Ammon's horn (tissue), 1 donor: ENCODE results near the gene CIITA.

Experiments
- DNase-seq: peaks from one replicate; pipeline ENCODE4 v3.0.0-alpha.2; 2016; ENCODE audit warnings: low spot score

The CIITA gene

DNA sequence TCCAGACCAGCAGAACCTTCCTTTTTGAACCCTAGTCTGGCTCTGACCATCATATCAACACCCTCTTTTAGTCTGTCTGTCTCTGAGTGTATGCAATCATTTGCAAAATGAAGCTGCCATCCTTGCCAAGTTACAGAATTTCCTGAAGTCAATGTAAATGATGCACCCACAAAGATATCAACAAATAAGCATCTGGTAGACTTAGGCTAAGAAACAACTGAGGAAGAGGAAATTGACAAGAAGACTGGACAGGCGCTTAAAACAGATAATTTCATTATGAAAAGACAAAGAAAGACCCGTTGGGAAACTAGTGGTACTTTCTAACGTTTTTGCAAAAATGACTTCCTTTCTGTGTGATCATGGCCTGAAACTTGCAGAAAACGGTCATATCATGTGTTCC, 24.7 kb upstream of the CIITA start:
- DNase-seq, result no peak

DNA sequence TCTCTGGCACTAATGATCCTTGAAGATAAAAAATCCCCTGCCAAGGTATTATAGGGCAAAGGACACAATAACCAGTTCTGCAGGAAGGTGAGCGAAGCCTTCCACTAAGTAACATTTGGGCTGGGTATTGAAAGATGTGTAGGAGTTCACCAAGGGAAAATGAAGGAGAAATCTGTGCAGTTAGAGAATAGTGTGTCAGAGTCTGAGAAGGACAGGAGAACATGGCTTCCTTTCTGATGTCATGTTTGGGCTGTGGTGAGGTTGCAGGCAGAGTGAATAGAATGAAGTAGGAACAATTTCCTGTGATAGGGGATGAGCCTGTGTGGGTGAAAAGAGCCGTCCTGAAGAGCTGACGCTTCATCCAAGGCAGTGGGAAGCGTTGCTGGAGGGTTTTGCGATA, 24.1 kb upstream of the CIITA start:
- DNase-seq, result no peak

GRCh38 chr16:10856042-10856441, 21.0 kb upstream of the CIITA start:
- no peak for DNase-seq

- no peak for DNase-seq
These were observed 18.8 kb upstream of the CIITA start for GRCh38 chr16:10858203-10858602.

DNA sequence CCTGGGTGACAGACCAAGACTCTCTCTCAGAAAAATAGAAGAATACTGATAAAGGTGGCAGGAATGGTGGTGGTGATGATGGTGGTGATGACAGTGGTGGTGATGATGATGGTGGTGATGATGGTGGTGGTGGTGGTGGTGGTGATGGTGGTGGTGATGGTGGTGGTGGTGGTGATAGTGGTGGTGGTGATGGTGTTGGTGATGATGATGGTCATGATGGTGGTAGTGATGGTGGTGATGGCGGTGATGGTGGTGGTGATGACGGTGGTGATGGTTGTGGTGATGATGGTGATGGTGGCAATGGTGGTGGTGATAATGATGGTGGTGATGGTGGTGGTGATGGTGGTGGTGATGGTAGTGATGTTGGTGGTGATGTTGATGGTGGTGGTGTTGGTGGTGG, 18.0 kb upstream of the CIITA start:
- DNase-seq, result no peak

DNA sequence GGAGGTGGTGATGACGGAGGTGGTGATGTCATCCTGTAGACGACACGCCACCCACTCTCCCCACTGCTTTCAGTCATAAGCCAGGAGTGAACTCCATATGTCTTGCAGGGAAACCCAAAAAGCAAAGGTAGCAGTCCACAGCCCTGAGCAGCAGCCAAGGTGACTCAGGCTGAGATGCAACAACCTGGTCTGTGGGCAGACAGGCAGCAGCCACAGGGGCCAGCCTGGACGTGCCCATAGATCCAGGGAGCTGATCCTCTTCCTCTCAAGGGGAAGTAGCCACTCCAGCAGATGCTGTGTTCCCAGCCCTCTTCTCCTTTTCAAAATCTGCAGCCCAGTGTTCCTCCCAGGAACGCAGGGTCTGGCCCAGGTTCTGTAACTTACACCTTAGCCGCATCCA, 17.3 kb upstream of the CIITA start:
- no peak for DNase-seq

- peak; percentile 66 for DNase-seq
These were observed 14.6 kb upstream of the CIITA start for GRCh38 chr16:10862438-10862837.

- DNase-seq, result peak; percentile 53
These were observed 10.7 kb upstream of the CIITA start for GRCh38 chr16:10865991-10866966.

- no peak for DNase-seq
These were observed 9.8 kb upstream of the CIITA start for GRCh38 chr16:10867199-10867598.

- no peak for DNase-seq
These were observed 8.9 kb upstream of the CIITA start for GRCh38 chr16:10868104-10868595.

GRCh38 chr16:10868596-10869469, 8.2 kb upstream of the CIITA start:
- peak; percentile 70 for DNase-seq

DNA sequence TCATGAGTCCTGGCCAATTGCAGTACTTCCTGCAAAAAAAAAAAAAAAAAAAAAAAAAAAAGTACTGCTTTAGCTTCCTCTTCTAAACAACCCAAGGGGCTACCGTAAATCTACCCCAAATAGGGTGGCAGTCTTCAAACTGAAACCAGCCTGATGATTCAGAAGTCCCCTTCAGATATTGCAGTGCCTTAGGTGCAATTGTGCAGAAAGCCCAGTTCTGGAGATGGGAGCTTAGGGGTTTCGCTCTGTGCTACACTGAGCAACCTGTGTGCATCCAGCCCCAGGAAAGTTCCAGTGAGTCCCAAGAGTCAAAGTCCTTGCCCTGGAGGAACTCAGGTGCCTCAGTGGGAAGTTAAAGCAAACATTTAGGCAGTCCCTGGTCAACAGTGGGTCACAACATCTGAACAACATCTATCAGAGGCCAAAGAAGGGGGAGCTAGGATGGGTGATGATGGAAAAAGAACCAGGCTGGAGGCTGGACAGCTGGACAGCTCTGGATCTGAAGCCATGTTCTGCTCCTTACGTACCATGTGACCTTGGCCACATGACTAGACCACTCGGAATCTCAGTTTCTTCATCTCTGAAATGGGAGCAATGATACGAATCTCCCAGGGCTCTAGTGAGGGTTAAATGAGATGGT, 6.7 kb upstream of the CIITA start:
- DNase-seq, result no peak

GRCh38 chr16:10870808-10871156, 6.2 kb upstream of the CIITA start:
- DNase-seq, result no peak

DNA sequence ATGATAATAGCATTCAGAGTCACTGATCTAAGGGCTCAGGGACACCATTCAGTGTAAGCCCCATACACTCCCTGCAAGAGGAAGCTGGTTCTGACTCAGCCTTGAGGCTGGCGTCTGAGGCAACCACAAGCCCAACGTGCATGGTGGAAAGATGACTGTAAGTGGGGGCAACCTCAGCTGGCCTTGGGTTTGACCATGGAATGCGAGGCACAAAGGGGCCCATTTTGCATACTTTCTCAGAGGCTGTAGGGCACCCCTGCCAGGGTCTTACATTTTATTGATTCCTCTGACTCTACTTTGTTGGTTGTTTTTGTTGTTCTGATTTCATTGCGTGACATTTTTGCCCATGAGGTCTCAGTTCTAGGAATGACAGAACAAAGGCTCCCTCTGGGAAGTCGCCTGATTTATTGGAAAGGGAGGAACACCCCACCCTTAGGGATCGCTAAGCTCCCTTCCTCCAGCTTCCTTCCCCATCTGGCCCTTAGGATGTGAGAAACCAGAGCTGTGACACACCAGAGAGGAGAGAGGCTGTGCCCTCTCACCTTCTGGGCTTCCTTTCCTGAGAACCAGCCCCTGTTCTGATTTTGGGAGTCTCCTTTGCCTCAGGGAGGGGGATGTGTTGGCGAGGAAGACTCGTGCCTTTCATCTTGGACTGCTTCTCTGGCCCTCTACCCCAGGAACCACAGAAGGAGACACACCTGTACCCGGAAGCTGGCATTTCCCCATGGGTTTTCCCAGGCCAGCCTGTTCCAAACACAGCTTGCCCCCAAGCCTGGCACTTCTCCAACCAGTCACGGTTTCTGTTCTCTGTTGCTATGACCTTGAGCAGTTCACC, 5.6 kb upstream of the CIITA start:
- DNase-seq, result peak; percentile 52

DNA sequence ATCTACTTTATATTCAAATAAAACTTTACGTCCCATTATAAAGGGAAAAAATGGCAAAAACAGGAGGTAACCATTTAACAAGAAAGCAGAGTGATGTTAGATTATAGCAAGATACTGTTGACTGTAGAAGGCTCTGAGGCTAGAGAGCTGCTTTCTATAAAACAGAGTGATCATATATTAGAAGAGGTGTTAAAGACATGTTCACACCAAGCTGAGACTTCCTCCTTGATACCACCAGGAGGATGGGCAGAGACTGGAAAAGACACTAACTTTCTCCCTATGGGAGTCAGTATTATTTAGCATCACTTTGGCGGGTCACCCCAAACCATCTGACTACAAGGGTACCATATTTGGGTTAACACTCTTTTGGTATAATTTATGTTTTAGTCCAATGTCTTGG, 687 bp upstream of the CIITA start:
- no peak for DNase-seq

GRCh38 chr16:10877472-10877946, 507 bp downstream of the CIITA start:
- no peak for DNase-seq

GRCh38 chr16:10878328-10878643, 1.3 kb downstream of the CIITA start:
- no peak for DNase-seq

- peak; percentile 45 for DNase-seq
These were observed 1.9 kb downstream of the CIITA start for GRCh38 chr16:10878644-10879501.

DNA sequence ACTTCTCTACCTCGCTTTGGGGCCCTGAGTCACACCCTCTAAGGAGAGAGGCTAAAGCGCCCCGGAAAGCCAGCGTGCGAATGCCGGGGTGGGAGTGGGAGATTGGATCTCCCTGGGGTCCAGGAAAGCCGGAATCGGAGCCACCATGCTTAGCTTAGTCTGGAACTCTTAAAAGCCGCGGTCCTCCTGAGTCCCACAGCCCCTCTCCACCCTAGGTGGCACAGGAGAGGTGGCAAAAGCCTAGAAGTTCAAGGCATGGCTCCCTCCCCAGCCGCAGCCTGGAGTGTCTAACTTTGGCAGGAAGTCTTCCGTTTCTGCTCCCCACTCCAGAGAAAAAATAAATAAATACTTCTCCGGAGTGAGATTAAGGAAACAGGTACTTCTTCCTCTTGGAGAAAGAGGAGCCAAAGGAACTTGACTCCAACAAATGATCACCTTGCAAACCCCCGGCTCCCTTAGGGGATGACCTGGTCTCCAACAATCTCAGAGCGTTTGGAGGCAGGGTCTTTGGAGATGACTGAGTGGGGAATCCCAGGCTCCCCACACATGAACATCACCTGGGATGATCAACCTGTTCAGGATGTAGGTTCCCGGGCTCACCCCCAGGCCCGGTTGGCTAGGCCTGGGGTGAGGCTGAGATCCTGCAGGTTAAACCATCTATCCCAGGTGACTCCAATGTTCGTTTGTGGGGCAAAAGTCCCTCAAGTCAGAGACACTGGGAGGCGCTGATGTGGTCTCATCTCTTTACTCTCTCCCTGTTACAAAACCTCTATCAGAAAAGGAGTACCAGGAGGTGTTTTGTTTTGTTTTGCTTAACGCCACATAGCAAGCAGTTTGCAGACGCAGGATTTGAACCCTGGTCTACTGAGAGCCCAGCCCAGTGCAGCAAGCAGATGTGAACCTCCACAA, 2.9 kb downstream of the CIITA start:
- DNase-seq, result no peak
